K562 (cell line): Measurements from ENCODE around the gene PAQR7.

Experiments
- EZH2 ChIP-seq: IDR thresholded peaks from 2 replicates; pipeline ENCODE4 v1.6.1; 2012; ENCODE audit warnings: low read depth, mild to moderate bottlenecking, inconsistent platforms, low read length, borderline replicate concordance
- FOXP1 ChIP-seq: sonication (generic); formaldehyde crosslinking; IDR thresholded peaks from 2 replicates; pipeline ENCODE4 v1.8.0; 2022; ENCODE audit warnings: mild to moderate bottlenecking, missing genetic modification reagents
- HMGN3 ChIP-seq: IDR thresholded peaks from 2 replicates; pipeline ENCODE4 v1.6.1; 2011; ENCODE audit warnings: borderline replicate concordance, low read depth, mild to moderate bottlenecking, mixed read lengths, low read length; ENCODE audit not compliant: insufficient read length; ENCODE audit errors: extremely low read depth
- KDM2B ChIP-seq: fragments of 250-450 bp; sonication (Bioruptor Pico); IDR thresholded peaks from 2 replicates; pipeline ENCODE4 v1.8.0; 2021; ENCODE audit warnings: mild to moderate bottlenecking, moderate library complexity
- MAFK ChIP-seq: IDR thresholded peaks from 2 replicates; pipeline ENCODE4 v1.6.1; 2011; ENCODE audit warnings: low read length, improper control_type of control experiment
- NONO ChIP-seq, 2 experiments: fragments of 200-400 bp in 1 of 2; fragments of 450-650 bp in 1 of 2; formaldehyde crosslinking in 1 of 2; IDR thresholded peaks; 2 replicates each; pipeline ENCODE4 v1.6.1; 2017; ENCODE audit warnings: low read depth in 2 of 2, mild to moderate bottlenecking in 2 of 2, moderate library complexity in 2 of 2, low read length in 1 of 2
- POLR2A ChIP-seq: fragments of 450-650 bp; conservative IDR thresholded peaks from 2 replicates; pipeline ENCODE4 v1.6.1; 2016
- POLR2AphosphoS5 ChIP-seq: IDR thresholded peaks from 2 replicates; pipeline ENCODE4 v1.6.1; 2011; ENCODE audit warnings: mild to moderate bottlenecking, low read depth, low read length, moderate library complexity; ENCODE audit not compliant: control insufficient read depth, insufficient read depth
- PRDM10 ChIP-seq: fragments of 450-650 bp; IDR thresholded peaks from 2 replicates; pipeline ENCODE4 v1.6.1; 2018; ENCODE audit not compliant: partially characterized antibody
- RCOR1 ChIP-seq, 2 experiments: IDR thresholded peaks; 2 replicates each; pipeline ENCODE4 v1.6.1; 2012; ENCODE audit warnings: low read depth in 2 of 2, low read length in 2 of 2, borderline replicate concordance in 1 of 2, improper control_type of control experiment in 1 of 2
- SMC3 ChIP-seq: conservative IDR thresholded peaks from 2 replicates; pipeline ENCODE4 v1.6.1; 2011; ENCODE audit warnings: low read depth, low read length, improper control_type of control experiment; ENCODE audit not compliant: insufficient read depth
- ZBTB33 ChIP-seq: sonication (generic); formaldehyde crosslinking; IDR thresholded peaks from 2 replicates; pipeline ENCODE4 v1.8.1; 2023; ENCODE audit warnings: mild to moderate bottlenecking, missing genetic modification reagents
- ZNF512 ChIP-seq: IDR thresholded peaks from 2 replicates; pipeline ENCODE4 v1.6.1; 2016; ENCODE audit warnings: missing genetic modification characterization, missing compliant biosample characterization

GRCh38 chr1:25867210-25867991, 8.1 kb downstream of the PAQR7 start:
- TF ChIP-seq HMGN3 (no peak), ZNF512 (tag) (no peak), MAFK (no peak), POLR2AphosphoS5 (no peak), SMC3 (no peak), NONO (IDR thresholded peaks at IDR 0.05; ENCODE audit: low read depth in 2 of 2, low read length in 1 of 2) (no peak), KDM2B (CRISPR knock-in tag) (no peak), POLR2A (no peak), RCOR1 (IDR thresholded peaks at IDR 0.05; ENCODE audit: borderline replicate concordance in 1 of 2, low read depth in 2 of 2, low read length in 2 of 2) (no peak), ZBTB33 (CRISPR knock-in tag) (no peak), FOXP1 (no peak), EZH2 (no peak), PRDM10 (no peak)
